ENCODE measurements around the gene TARBP2. TPM values are rescaled to one million over a fixed set of nuclear protein-coding genes. Genes with fewer than 3 reads are reported as not detected.

The TARBP2 gene
- total RNA-seq, 4 donors from 2014 or later, result 19.5 to 25.9 (median 22.7) TPM

DNA sequence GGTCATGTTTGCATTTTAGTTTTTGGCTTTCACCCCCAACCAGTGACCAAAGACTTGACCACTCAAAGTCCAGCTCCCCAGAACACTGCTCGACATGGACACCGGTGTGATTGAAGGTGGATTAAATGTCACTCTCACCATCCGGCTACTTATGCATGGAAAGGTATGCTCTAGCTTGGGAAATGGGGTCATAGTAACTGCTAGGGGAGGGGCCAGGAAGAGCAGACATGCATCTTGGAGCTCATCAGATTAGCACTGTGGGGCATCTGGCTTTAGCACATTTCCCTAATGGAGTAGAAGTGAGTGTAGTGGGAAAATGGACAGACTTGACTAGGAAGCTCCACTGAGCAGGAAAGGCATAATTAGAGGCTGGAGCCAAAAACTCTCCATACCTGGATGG is 46.4 kb upstream of the TARBP2 start:
- intact Hi-C loops (cut with DNase I), result loop anchor here (10.0 kb wide), 1 partner anchor 50 kb away; the partner anchor contains the start of genes NPFF and TARBP2
- no peak overlapping the region for H3K27ac ChIP-seq
- H3K9me3 ChIP-seq, result no peaks in the 10 kb centered on the region
- TF ChIP-seq, protein P1, sequence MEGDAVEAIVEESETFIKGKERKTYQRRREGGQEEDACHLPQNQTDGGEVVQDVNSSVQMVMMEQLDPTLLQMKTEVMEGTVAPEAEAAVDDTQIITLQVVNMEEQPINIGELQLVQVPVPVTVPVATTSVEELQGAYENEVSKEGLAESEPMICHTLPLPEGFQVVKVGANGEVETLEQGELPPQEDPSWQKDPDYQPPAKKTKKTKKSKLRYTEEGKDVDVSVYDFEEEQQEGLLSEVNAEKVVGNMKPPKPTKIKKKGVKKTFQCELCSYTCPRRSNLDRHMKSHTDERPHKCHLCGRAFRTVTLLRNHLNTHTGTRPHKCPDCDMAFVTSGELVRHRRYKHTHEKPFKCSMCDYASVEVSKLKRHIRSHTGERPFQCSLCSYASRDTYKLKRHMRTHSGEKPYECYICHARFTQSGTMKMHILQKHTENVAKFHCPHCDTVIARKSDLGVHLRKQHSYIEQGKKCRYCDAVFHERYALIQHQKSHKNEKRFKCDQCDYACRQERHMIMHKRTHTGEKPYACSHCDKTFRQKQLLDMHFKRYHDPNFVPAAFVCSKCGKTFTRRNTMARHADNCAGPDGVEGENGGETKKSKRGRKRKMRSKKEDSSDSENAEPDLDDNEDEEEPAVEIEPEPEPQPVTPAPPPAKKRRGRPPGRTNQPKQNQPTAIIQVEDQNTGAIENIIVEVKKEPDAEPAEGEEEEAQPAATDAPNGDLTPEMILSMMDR (IDR thresholded peaks at IDR 0.05), result no peak
- no peak for TF ChIP-seq POLR2A (IDR thresholded peaks at IDR 0.05)
- peaks cover 33 to 58% (median 53%) of the 10 kb centered on the region in 3 donors for H3K36me3 ChIP-seq
- WGBS, 2 donors, result 46 to 63% methylated on average over 3 of the region's 3 CpGs
- no peaks in the 10 kb centered on the region for H3K27me3 ChIP-seq
- peak overlapping the region in 1 of 4 donors; percentile 10 for H3K4me3 ChIP-seq
- no peak for DNase-seq
- peaks cover 12 to 41% (median 20%) of the 10 kb centered on the region in 3 donors for H3K4me1 ChIP-seq

DNA sequence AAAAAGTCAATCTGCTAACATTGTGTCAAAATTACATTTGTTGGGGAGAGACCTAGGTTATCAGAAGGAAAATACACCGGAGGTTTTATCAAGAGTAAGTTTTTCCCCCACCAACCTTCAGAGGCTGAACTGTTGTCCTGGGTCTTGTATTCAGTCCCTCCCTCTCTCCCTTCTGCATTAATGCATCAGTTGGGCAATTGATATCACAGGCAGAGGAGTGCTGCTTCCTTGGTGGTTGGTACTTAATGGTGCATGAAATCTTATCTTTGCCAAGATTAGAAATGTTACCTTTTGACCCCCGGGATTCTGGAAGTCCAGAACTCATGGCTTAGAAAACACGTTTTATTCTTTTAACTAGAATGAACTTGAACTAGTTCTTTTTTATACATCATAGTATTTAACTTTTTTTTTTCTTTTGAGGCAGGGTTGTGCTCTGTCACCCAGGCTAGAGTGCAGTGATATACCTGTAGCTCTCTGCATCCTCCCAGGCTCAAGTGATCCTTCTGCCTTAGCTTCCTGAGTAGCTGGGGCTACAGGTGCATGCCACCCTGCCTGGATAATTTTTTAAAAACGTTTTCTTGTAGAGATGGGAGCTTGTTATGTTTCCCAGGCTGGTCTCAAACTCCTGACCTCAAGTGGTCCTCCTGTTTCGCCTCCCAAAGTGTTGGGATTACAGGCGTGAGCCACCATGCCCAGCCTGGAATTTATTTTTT is 44.3 kb upstream of the TARBP2 start:
- no peaks in the 10 kb centered on the region for H3K9me3 ChIP-seq
- WGBS, 2 donors, result 62 to 71% methylated on average over 6 of the region's 6 CpGs
- H3K27me3 ChIP-seq, result no peaks in the 10 kb centered on the region
- H3K27ac ChIP-seq, result no peak overlapping the region
- intact Hi-C loops (cut with DNase I), result loop anchor here (10.0 kb wide), 1 partner anchor 48 kb away; the partner anchor contains the start of genes NPFF and TARBP2
- no peak for TF ChIP-seq POLR2A (IDR thresholded peaks at IDR 0.05)
- TF ChIP-seq, protein P1 (IDR thresholded peaks at IDR 0.05), result no peak
- peaks cover 53 to 79% (median 74%) of the 10 kb centered on the region in 3 donors for H3K36me3 ChIP-seq
- H3K4me3 ChIP-seq, result no peak overlapping the region
- peaks cover 12 to 44% (median 23%) of the 10 kb centered on the region in 3 donors for H3K4me1 ChIP-seq
- DNase-seq, result no peak

DNA sequence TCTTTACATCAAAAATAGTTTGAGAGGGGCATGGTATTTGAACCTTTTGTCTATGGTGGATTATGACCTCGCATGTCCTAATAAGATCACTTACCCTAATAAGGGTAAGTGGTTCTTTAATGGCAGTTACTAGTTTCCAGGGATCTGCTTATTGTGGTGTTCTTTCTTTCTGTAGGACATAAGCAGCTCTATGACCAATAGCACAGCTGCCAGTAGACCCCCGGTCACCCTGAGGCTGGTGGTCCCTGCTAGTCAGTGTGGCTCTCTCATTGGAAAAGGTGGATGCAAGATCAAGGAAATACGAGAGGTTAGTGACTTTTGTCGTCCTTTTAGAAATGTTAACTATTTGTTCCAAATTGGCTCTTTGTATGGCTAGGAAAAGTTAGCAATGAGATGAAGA is 42.0 kb upstream of the TARBP2 start:
- Histone ChIP-seq H3K9me3 (no peaks in the 10 kb centered on the region), H3K27me3 (no peaks in the 10 kb centered on the region), H3K4me1 (peaks cover 2 to 53% (median 12%) of the 10 kb centered on the region in 3 donors), H3K27ac (no peak overlapping the region), H3K4me3 (no peak overlapping the region), H3K36me3 (peaks cover 73 to 100% (median 90%) of the 10 kb centered on the region in 3 donors)
- intact Hi-C loops (cut with DNase I), result loop anchor here (10.0 kb wide), 1 partner anchor 46 kb away; the partner anchor contains the start of genes NPFF and TARBP2
- TF ChIP-seq POLR2A (IDR thresholded peaks at IDR 0.05), result no peak
- TF ChIP-seq, protein P1 (IDR thresholded peaks at IDR 0.05), result no peak
- 65 to 71% methylated on average over 4 of the region's 4 CpGs for WGBS, 2 donors
- DNase-seq, result no peak

DNA sequence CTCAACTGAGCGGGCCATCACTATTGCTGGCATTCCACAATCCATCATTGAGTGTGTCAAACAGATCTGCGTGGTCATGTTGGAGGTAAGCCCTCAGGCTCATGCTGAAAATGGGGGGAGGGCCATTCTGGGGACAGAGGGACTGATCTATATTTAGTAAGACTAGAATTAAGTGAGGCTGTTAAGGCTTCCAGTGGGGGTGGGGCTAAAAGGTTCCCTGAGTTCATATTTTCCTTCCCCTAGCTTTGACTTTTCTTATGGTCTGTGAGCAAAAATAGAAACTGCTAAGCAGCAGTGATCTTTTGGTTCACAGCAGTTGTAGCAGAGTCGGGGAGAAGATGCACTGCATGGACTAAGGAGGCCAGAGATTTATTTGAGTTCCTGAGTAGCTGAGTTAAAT is 40.0 kb upstream of the TARBP2 start:
- Histone ChIP-seq H3K4me3 (no peak overlapping the region), H3K4me1 (peaks cover 0 to 57% (median 13%) of the 10 kb centered on the region in 3 donors)
- intact Hi-C loops (cut with DNase I), result no loop called here

DNA sequence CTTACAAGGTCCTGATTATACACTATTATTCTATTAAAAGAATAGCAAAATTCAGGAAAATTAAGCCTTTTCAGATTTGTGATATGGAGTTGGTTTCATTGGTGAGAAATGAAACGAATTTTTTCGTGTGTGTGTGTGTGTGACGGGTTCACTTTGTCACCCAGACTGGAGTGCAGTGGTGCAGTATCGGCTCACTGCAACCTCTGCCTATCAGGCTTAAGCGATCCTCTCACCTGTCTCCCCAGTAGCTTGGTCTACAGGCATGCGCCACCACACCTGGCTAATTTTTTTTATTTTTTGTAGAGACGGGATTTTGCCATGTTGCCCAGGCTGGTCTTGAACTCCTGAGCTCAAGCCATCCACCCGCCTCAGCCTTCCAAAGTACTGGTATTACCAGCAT is 39.5 kb upstream of the TARBP2 start:
- TF ChIP-seq POLR2A (IDR thresholded peaks at IDR 0.05), result no peak
- TF ChIP-seq, protein P1 (IDR thresholded peaks at IDR 0.05), result no peak
- H3K4me1 ChIP-seq, result peaks cover 0 to 63% (median 18%) of the 10 kb centered on the region in 3 donors
- no peaks in the 10 kb centered on the region for H3K27me3 ChIP-seq
- no peaks in the 10 kb centered on the region for H3K9me3 ChIP-seq
- intact Hi-C loops (cut with DNase I), result no loop called here
- 81 to 85% methylated on average over 8 of the region's 8 CpGs for WGBS, 2 donors
- no peak for DNase-seq
- H3K4me3 ChIP-seq, result no peak overlapping the region
- H3K36me3 ChIP-seq, result peaks cover 82 to 100% (median 90%) of the 10 kb centered on the region in 3 donors
- H3K27ac ChIP-seq, result no peak overlapping the region

More for the DNA sequence above, 40.0 kb upstream of the TARBP2 start:
- Histone ChIP-seq H3K36me3 (peaks cover 81 to 100% (median 90%) of the 10 kb centered on the region in 3 donors), H3K9me3 (no peaks in the 10 kb centered on the region), H3K27ac (peak overlapping the region in 1 of 4 donors; percentile 25), H3K27me3 (no peaks in the 10 kb centered on the region)
- TF ChIP-seq, protein P1 (IDR thresholded peaks at IDR 0.05), result no peak
- no peak for TF ChIP-seq POLR2A (IDR thresholded peaks at IDR 0.05)
- 48 to 57% methylated on average over 3 of the region's 3 CpGs for WGBS, 2 donors
- DNase-seq, result no peak
